ENCODE measurements around the gene SPCS3. TPM values are rescaled to one million over a fixed set of nuclear protein-coding genes. Genes with fewer than 3 reads are reported as not detected.

SPCS3 gene
- total and polyA plus RNA-seq, 2 of the 13 experiments (the other 11 are each of a cell fraction or from before 2014, with no cell fraction given) = 26.3 to 57.0 TPM

GRCh38 chr4:176319704-176320339 lies at the start of gene SPCS3 (continued):
- TF ChIP-seq ZBTB43 (CRISPR knock-in tag; conservative IDR thresholded peaks at IDR 0.05) (no peak), ZMYM4 (CRISPR knock-in tag; IDR thresholded peaks at IDR 0.05) (peak; percentile 81), JUN (CRISPR knock-in tag; IDR thresholded peaks at IDR 0.05) (no peak), HNF4G (IDR thresholded peaks at IDR 0.05; ENCODE audit: borderline replicate concordance, low read depth, low read length) (0 out of 2 replicates have a peak, but pooled peaks have one; percentile 33), HNF4G (CRISPR knock-in tag; IDR thresholded peaks at IDR 0.05; ENCODE audit: borderline replicate concordance, low read depth) (no peak), NKX3-1 (CRISPR knock-in tag; IDR thresholded peaks at IDR 0.05) (no peak), ZNF44 (CRISPR knock-in tag; IDR thresholded peaks at IDR 0.05) (no peak), PPARG (CRISPR knock-in tag; conservative IDR thresholded peaks at IDR 0.05) (0 out of 2 replicates have a peak, but pooled peaks have one; percentile 21), MAF1 (CRISPR knock-in tag; IDR thresholded peaks at IDR 0.05; ENCODE audit: borderline replicate concordance) (no peak), ZNF557 (CRISPR knock-in tag; IDR thresholded peaks at IDR 0.05) (no peak), TFDP2 (CRISPR knock-in tag; IDR thresholded peaks at IDR 0.05) (peak; percentile 41; the same call in 1 of the 2 replicates), MTERF4 (CRISPR knock-in tag; IDR thresholded peaks at IDR 0.05) (no peak), HMGXB4 (CRISPR knock-in tag; IDR thresholded peaks at IDR 0.05; ENCODE audit: borderline replicate concordance in 1 of 2, low read depth in 1 of 2) (peak; percentile 38 to 61; a peak in 3 of 4 replicates), KDM5B (CRISPR knock-in tag; IDR thresholded peaks at IDR 0.05; ENCODE audit: borderline replicate concordance) (peak; percentile 22; the same call in 1 of the 2 replicates), MTF2 (CRISPR knock-in tag; IDR thresholded peaks at IDR 0.05; ENCODE audit: borderline replicate concordance) (peak; percentile 75; the same call in 1 of the 2 replicates), TFE3 (CRISPR knock-in tag; IDR thresholded peaks at IDR 0.05) (no peak; the same call in 1 of the 2 replicates), ZNF275 (CRISPR knock-in tag; IDR thresholded peaks at IDR 0.05; ENCODE audit: borderline replicate concordance) (no peak), ZNF616 (CRISPR knock-in tag; IDR thresholded peaks at IDR 0.05; ENCODE audit: low read depth) (no peak), TAF1 (CRISPR knock-in tag; IDR thresholded peaks at IDR 0.05) (peak; percentile 83), FOXK1 (CRISPR knock-in tag; IDR thresholded peaks at IDR 0.05; ENCODE audit: borderline replicate concordance, low read depth) (no peak)

Data from HepG2 (cell line).